ENCODE results near the gene RPL9. TPM values are rescaled to one million over a fixed set of nuclear protein-coding genes. Genes with fewer than 3 reads are reported as not detected.

RPL9 gene
- total and polyA plus RNA-seq, 2 of the 13 experiments (the other 11 are each of a cell fraction or from before 2014, with no cell fraction given): 993 to 2,148 TPM

GRCh38 chr4:39429476-39430334 lies 29.0 kb downstream of the RPL9 start (continued):
- TF ChIP-seq ARID4A (CRISPR knock-in tag; IDR thresholded peaks at IDR 0.05; ENCODE audit: borderline replicate concordance) (peak; percentile 51; the same call in 1 of the 2 replicates), SP2 (CRISPR knock-in tag; IDR thresholded peaks at IDR 0.05) (no peak), ZNF576 (CRISPR knock-in tag; IDR thresholded peaks at IDR 0.05) (no peak), TCF7 (IDR thresholded peaks at IDR 0.05; ENCODE audit: low read depth) (peak; percentile 43; the same call in 1 of the 2 replicates), POLR2AphosphoS5 (IDR thresholded peaks at IDR 0.05; ENCODE audit: low read depth, low read length) (peak; percentile 52), KAT7 (CRISPR knock-in tag; IDR thresholded peaks at IDR 0.05; ENCODE audit: borderline replicate concordance) (no peak), RXRB (CRISPR knock-in tag; IDR thresholded peaks at IDR 0.05; ENCODE audit: borderline replicate concordance) (peak; percentile 38; the same call in 1 of the 2 replicates), ISL2 (CRISPR knock-in tag; IDR thresholded peaks at IDR 0.05) (peak; percentile 88; the same call in 1 of the 2 replicates), TIGD3 (CRISPR knock-in tag; IDR thresholded peaks at IDR 0.05; ENCODE audit: borderline replicate concordance) (no peak), ZNF639 (CRISPR knock-in tag; conservative IDR thresholded peaks at IDR 0.05) (no peak), HDAC1 (CRISPR knock-in tag; IDR thresholded peaks at IDR 0.05) (peak; percentile 29; the same call in 1 of the 2 replicates), ZBTB38 (CRISPR knock-in tag; IDR thresholded peaks at IDR 0.05) (no peak), TBX3 (IDR thresholded peaks at IDR 0.05; ENCODE audit: borderline replicate concordance) (peak; percentile 25; the same call in 1 of the 2 replicates), ZNF563 (CRISPR knock-in tag; IDR thresholded peaks at IDR 0.05) (no peak), ZNF703 (CRISPR knock-in tag; IDR thresholded peaks at IDR 0.05; ENCODE audit: borderline replicate concordance) (0 out of 2 replicates have a peak, but pooled peaks have one; percentile 65), TCF12 (IDR thresholded peaks at IDR 0.05) (no peak), TCF12 (CRISPR knock-in tag; IDR thresholded peaks at IDR 0.05) (no peak; the same call in 1 of the 2 replicates), CEBPG (CRISPR knock-in tag; IDR thresholded peaks at IDR 0.05) (peak; percentile 70), HOXA3 (CRISPR knock-in tag; IDR thresholded peaks at IDR 0.05) (peak; percentile 47; the same call in 1 of the 2 replicates), YEATS4 (CRISPR knock-in tag; IDR thresholded peaks at IDR 0.05; ENCODE audit: borderline replicate concordance) (no peak), ZNF740 (CRISPR knock-in tag; IDR thresholded peaks at IDR 0.05) (no peak)

All from HepG2 (cell line).